HG03469 (cell line): ENCODE measurements around the gene PZP.

ENCODE experiments used
- ATAC-seq: cut with Tn5 transposase; IDR thresholded peaks from one replicate; pipeline ENCODE4 v1.9.1; 2021; ENCODE audit warnings: mild to moderate bottlenecking, moderate library complexity, moderate number of reproducible peaks; ENCODE audit not compliant: unreplicated experiment

Gene PZP

DNA sequence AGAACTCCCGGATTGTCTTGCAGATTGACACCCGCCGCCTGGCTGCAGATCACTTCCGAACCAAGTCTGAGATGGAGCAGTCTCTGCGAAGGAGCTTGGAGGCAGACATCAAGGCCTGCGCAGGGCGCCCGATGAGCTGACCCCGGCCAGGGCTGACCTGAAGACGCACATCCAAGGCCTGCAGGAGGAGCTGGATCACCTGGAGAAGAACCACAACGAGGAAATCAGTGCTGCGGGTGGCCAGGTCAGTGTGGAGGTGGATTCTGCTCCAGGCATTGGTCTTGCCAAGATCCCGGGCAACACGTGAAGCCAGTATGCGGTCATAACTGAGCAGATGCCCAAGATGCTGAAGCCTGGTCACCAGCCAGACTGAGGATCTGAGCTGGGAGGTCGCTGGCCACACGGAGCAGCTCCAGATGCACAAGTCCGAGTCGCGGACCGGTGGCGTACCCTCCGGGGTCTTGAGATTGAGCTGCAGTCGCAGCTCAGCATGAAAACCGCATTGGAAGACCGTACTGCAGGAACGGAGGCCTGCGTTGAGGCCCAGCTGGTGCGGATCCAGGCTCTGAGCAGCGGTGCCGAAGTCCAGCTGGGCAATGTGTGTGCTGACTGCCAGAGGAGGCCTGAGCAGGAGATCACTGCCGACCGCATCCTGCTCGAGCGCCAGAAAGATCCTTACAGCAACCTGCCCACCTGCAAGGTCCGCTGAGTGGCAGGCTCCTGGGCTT is 80.1 kb downstream of the PZP start:
- no peak for ATAC-seq

DNA sequence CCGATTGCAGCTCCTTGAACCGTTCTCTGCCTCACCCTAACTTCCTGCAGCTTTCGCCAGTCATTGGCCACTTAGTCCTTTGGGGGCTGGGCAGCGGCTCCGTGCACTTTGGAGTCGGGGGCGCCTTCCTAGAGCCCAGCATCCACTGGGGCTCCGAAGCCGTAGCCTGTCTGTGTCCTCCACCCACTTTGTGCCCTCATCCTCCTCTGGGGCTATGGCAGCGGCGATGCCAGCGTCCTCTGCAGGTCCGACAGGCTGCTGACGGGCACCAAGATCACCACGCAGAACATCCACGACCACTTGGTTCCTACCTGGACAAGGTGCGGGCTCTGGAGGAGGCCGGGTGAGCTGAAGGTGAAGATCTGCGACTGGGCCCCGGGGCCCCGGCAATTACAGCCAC is 80.7 kb downstream of the PZP start:
- no peak for ATAC-seq

DNA sequence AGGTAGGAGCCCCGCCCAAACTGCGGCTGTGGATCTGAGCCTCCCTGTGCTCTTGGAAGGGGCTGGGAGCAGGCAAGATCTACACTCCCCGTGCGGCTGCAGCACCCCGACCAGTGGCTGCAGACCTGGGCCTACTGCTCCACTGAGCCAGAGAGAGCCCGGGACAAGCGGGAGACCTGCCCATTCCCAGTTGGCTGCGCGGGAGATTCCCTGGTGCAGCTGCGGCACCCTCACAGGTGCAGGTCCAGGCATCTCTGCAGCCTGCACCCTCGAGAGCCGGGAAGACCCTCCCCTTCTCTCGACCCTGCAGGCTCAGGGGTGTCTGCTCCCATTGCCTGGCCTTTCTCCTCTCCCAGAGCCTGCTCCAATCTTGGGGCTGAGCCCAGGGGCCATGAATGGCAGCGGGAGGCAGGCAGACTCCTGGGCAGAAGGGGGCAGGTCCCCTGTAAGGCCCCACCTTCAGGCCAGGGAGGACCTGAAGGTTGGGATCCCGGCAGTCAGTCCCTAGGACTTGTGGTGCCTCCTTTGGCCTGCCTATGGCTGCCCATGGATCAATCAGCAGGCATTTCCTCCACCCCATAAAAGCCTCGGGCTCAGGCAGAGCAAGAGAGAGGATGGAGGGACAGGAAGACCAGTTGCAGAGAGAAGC is 83.7 kb downstream of the PZP start:
- ATAC-seq, result no peak

- no peak for ATAC-seq
Measured at GRCh38 chr12:9123781-9124382, 84.3 kb downstream of the PZP start.

DNA sequence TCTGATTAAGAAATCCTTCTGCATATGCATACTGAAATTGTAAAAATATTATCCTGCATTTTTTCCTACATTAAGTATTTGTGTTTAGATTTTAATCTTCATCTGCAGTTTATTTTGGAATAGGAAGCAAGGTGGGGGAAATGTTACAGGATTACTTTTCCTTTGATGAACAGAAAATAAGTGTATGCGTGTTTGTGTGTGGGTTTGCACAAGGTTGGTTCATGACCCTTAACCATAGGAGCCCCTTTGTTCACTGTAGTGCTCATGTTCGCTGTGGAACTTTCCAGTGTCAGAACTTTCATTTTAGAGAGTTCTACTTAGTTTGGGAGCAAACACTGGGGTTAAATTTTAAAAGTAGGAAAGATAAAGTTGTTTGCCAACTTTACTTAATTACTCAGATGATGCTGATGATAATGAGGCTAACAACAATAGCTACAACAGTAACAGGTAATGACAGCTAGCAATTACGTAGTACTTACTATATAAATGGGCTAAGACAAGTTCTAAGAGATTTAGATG is 86.0 kb downstream of the PZP start:
- ATAC-seq, result no peak

DNA sequence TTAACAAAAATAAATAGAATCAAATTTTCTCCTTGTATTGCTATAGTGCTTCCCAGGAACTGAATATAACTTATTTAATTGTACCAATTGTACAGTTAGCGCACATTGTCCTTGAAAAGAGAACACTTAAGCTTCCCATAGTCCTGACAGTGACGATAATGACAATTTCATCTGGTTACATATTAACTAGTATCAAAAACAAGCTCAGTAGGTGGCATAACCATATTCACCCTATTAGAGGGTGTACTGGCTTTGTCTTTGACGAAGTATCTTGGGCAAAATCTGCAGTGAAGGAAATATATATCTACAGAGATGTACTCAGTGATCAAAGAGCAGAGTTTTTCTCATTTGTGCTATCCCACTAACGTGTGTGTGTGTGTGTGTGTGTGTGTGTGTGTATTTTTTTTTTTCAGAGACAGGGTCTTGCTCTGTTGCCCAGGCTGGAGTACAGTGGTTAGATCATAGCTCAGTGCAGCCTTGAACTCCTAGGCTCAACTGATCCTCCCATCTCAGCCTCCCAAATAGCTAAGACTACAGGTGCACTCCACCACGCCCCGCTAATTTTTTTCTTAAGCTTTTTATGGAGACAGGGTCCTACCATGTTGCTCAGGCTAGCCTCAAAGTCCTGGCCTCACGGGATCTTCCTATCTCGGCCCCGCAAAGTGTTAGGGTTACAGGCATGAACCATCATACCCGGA is 87.6 kb downstream of the PZP start:
- no peak for ATAC-seq

DNA sequence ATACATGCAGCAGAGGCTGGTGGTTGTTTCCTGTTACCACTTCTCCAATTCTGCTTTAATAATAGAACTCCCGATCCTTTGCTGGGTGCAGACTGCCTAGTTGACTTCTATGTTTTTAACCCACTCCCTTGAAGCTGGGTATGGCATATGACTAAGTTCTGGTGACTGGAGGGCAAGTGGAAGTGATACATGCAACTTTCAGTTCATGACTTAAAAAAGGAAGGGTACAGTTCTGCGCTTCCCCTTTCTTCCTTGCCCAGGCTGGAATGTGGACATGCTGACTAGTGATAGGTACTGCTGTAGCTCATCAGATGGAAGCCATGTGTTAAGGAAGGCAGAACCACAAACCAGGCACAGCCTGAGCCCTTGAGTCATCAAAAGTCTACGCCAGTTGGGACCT is 90.0 kb downstream of the PZP start:
- ATAC-seq, result peak; percentile 72

GRCh38 chr12:9115731-9116559 is 92.2 kb downstream of the PZP start, which contains the start of gene A2M:
Gene A2M (minus strand): TSS chr12:9115919. CDS start chr12:9115849, 70 bp downstream.
- no peak for ATAC-seq

DNA sequence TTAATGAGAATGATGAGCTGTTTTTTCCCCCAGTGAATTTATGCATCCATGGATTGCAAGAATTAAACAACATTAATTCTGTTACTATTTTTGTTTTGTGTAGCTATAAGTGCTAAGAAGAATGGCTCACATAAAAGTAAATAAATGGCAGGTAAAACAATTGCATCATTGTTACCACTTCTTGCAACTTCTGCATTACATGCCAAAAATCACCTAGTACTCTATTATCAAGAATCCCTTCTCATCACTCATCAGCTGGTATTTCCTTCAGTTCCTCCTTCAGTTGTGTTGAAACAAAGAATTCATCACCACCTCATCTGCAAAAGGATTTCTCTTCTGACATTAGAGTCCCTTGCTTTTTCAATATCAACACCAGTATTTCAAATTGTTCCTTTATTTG is 93.2 kb downstream of the PZP start:
- ATAC-seq, result no peak

DNA sequence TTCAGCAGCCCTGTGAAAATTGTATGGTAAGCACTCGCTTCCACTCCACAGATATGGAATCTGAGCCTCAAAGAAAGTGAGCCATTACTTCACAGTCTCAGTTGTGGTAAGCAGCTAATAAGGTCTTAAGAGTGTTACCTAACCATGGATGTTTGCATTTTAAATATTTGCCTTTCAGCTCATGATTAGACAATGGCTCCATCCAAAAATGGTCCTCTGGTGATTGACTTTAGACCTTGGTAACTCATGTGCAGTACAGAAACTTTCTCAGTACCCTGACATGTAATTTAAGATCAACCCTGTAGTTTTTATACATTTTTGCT is 94.2 kb downstream of the PZP start:
- ATAC-seq, result no peak

DNA sequence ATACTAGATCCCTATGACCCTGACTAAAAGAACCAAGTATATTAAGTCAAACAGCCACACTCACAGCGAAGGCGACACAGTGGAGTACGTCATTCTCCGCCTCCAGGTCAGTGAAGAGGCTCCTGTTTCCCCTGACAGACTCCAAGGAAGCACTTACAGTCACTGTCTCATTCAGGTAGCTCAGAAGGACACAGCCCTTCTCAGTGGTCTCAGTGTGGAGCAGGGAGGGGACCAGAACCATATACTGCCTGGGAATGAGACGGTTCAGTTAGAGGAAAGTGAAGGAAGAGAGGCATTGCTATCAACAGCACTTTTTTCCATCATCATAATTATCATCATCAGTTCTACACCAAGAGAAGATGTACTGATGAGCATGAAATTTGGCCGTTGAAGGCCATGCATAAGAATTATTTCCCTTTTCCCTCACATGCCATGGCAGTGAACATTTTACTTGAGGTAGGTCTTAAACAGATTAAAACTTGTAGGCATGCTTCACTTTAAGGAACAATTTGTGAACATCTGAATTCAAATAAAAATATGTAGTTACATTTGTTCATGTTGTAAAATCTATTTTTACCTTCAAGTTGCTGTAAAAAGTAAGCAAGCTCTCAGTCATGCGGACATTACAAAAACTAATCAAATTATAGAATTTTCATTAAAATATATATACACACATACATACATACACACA is 94.8 kb downstream of the PZP start:
- no peak for ATAC-seq

DNA sequence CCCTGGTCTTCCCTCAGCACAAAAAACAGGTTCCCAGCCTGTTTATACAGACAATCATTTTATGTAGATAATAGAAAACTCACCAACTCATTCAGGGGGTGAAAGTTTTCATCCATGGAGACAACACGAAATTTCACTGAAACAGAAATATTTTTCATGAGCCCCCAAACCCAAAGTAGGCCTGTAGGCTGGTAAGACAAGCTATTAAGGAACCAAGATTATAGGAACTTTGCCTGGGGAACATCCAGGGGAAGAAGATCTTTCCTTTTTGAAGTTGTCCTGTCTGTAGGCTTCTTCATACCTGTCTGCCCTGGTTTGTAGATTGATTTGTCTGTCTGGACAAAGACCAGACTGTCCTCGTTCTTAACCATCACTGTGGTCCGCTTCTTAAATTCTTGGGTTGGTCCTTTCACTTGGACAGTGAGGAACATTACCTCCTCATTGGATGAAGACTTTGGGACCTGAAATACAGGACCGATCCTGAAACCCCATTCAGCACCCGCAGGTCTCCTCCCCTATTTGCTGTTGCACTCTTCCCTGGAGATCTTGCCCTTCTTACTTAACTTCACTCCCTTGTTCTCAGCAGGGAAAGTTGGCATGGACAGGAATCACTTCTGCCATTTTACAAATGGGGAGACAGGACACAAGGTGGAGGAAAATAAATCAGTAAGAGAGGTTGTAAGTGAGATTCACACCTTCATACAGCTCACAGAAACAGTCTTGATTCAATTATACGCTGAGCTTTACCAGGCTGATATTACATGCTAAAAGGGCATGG is 95.9 kb downstream of the PZP start:
- ATAC-seq, result no peak

DNA sequence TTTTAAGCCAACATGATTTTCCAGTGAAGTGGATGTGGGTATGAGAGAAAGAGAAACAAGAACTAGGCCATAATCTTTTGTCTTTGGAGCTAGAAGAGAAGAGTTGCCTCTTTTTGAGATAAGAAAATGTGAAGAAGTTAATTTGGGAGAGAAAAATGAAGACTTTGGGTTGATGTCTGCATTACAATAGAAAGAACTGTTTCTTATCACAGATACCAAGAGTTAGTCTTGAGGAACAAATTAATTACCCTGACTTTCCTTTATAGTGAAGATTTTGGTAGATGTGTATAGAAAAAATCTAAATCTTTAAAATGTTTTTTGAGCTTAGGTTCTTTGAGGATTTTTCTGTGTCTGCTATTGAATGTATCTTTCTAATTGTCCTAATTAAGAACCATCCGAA is 96.7 kb downstream of the PZP start:
- no peak for ATAC-seq

DNA sequence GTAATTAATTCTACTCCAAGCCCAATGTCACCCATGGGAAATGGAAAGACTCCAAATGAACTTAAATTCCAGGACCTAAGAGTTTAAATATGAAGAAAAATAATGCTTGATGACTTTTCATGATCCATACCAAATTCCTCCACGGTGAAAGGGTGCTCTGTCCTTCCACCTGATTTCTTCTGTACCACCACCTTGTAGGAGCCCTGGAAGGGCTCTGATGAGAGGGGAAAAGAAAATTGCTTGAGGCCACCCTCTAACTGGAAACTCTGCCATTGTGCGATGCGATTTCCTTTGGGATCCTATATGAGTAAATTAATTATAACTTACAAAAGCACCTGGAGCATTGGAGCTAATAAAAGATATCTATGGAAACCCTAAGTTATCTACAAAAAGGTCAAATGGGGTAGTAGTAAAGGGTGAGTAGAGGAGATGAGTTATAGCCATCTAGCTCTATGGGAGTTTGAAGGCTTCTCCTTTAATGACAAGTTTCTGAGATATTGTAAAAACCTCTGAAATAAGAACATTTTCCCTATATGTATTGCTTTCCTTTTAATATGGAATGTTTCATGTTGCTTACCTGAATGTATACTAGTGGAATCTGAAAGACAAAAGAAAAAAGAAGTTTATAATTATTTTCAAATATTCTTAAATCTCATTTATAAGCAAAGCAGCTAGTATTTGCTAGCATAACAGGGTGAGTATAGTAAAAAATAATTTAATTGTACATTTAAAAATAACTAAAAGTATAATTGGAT is 98.3 kb downstream of the PZP start:
- no peak for ATAC-seq

- no peak for ATAC-seq
Measured at GRCh38 chr12:9109213-9109522, 99.0 kb downstream of the PZP start.

DNA sequence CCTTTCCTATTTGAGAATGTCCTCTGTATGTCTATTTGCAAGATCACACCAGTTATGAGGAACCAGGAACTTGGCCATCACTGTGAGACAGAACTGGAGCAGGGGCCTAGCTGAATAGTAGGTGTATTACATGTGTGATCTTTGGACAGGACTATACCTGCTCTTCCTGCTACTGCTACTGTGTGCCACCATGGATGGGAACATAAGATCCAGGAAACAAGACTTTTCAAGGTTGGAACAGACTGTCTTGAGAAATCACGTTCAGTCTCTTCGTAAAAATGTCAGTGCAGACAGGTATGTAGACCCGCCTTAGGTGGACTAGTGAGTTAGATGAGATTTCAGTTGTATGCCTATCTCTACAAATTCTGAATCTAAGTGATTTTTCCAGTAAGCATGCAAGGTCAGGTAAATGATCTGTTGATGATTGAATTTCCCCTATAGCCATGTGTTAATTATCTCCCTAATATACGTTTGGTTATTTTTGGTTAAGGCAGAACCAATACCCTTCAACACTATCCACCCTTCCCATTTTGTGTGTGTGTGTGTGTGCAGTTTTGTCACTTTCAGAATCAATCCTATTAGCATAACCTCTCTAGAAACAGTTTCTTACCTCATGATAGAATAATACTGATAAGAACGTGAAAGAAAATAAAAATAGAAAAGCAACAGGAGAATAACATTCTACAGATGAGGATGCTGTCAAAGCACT is 99.5 kb downstream of the PZP start:
- ATAC-seq, result no peak

- ATAC-seq, result no peak
Measured at GRCh38 chr12:9107542-9107873, 100.7 kb downstream of the PZP start.
